Stimulated activated naive CD8-positive, alpha-beta T cell treated with anti-CD3 and anti-CD28 coated beads, Interleukin-15, Interleukin-2, amounts not matched to agents 100 U/mL and 50 U/mL, for 24 hours (primary cell): ENCODE results near the gene PERP.

Source experiments
- ATAC-seq: fragments of 150-1000 bp; cut with Tn5 transposase; one replicate; pipeline ENCODE4 v1.10.0; 2021
- DNase-seq: peaks from one replicate; pipeline ENCODE4 v3.0.0; 2021

The PERP gene

GRCh38 chr6:138044972-138045371, 62.2 kb downstream of the PERP start:
- ATAC-seq: no peak
- DNase-seq: no peak

- ATAC-seq: no peak
- no peak for DNase-seq
Observed at GRCh38 chr6:138044458-138044857, 62.8 kb downstream of the PERP start.
